OCI-M2 (cell line): ENCODE data around the gene SPESP1.

Experiments used
- DNase-seq: peaks from one replicate; lab custom pipeline; 2025; ENCODE audit not compliant: unreplicated experiment; lab: John Stamatoyannopoulos, UW

Gene SPESP1

GRCh38 chr15:68930268-68931022 is at the start of gene SPESP1:
Gene SPESP1 (plus strand): TSS chr15:68930525. CDS start chr15:68930654, 129 bp downstream.
- DNase-seq = peak; percentile 9

- no peak for DNase-seq
Observed at GRCh38 chr15:68885070-68885469, 45.3 kb upstream of the SPESP1 start.

- DNase-seq = no peak
Observed at GRCh38 chr15:68887120-68887519, 43.2 kb upstream of the SPESP1 start.

GRCh38 chr15:68887819-68888218 is 42.5 kb upstream of the SPESP1 start:
- DNase-seq = no peak

GRCh38 chr15:68888419-68888818 is 41.9 kb upstream of the SPESP1 start:
- DNase-seq = no peak

GRCh38 chr15:68894208-68894607 is 36.1 kb upstream of the SPESP1 start:
- DNase-seq = no peak

- DNase-seq = no peak
Observed at GRCh38 chr15:68896178-68896577, 34.1 kb upstream of the SPESP1 start.

GRCh38 chr15:68897016-68897415 is 33.3 kb upstream of the SPESP1 start:
- no peak for DNase-seq

- no peak for DNase-seq
Observed at GRCh38 chr15:68900027-68900426, 30.3 kb upstream of the SPESP1 start.

- DNase-seq = no peak
Observed at GRCh38 chr15:68907396-68907923, 22.9 kb upstream of the SPESP1 start.

- DNase-seq = no peak
Observed at GRCh38 chr15:68909601-68910100, 20.7 kb upstream of the SPESP1 start.

- DNase-seq = no peak
Observed at GRCh38 chr15:68910341-68910740, 20.0 kb upstream of the SPESP1 start.

- no peak for DNase-seq
Observed at GRCh38 chr15:68910816-68911215, 19.5 kb upstream of the SPESP1 start.

GRCh38 chr15:68921926-68922325 is 8.4 kb upstream of the SPESP1 start:
- no peak for DNase-seq

- no peak for DNase-seq
Observed at GRCh38 chr15:68924866-68925560, 5.3 kb upstream of the SPESP1 start.

GRCh38 chr15:68933001-68933400 is 2.7 kb downstream of the SPESP1 start:
- no peak for DNase-seq

- no peak for DNase-seq
Observed at GRCh38 chr15:68934341-68934740, 4.0 kb downstream of the SPESP1 start.

GRCh38 chr15:68935400-68935937 is 5.1 kb downstream of the SPESP1 start:
- no peak for DNase-seq

GRCh38 chr15:68939501-68939900 is 9.2 kb downstream of the SPESP1 start:
- no peak for DNase-seq

- no peak for DNase-seq
Observed at GRCh38 chr15:68951813-68952212, 21.5 kb downstream of the SPESP1 start.

GRCh38 chr15:68957696-68958095 is 27.4 kb downstream of the SPESP1 start:
- no peak for DNase-seq

GRCh38 chr15:68958597-68958996 is 28.3 kb downstream of the SPESP1 start:
- DNase-seq = no peak
